ENCODE results near the gene HMGCR. TPM values are rescaled to one million over a fixed set of nuclear protein-coding genes. Genes with fewer than 3 reads are reported as not detected.
A peak's percentile ranks its signal among the peaks of the same experiment; 100 is the strongest.

The HMGCR gene
- total RNA-seq, 1 experiment from 2014 or later: 178 TPM

- DNase-seq: no peak
- Histone ChIP-seq H3K79me1 (ENCODE audit: insufficient read depth, low read depth, low read length, poor library complexity, severe bottlenecking) (no peaks in the 10 kb centered on the region), H2BK5ac (ENCODE audit: insufficient read length, low read length) (no peak overlapping the region), H3T11ph (ENCODE audit: low read length) (no peak overlapping the region), H2AK5ac (ENCODE audit: insufficient read length, low read length) (no peak overlapping the region), H3K27me3 (ENCODE audit: insufficient read depth, low read length) (no peaks in the 10 kb centered on the region), H3K18ac (ENCODE audit: insufficient read length, low read depth, low read length) (no peak overlapping the region), H2BK120ac (ENCODE audit: low read depth, low read length, poor library complexity, severe bottlenecking) (no peak overlapping the region), H4K5ac (ENCODE audit: insufficient read length, low read depth, low read length) (no peak overlapping the region), H3K56ac (ENCODE audit: insufficient read length, low read depth, low read length) (no peak overlapping the region), H3K9me3 (ENCODE audit: control insufficient read depth, low read depth, low read length) (no peaks in the 10 kb centered on the region), H3K79me2 (ENCODE audit: insufficient read depth, low read length) (peaks cover 58% of the 10 kb centered on the region), H3K14ac (ENCODE audit: insufficient read depth, low read length) (no peak overlapping the region), H3K9ac (ENCODE audit: extremely low read depth, insufficient read length, low read length) (no peak overlapping the region), H2BK20ac (ENCODE audit: low read depth, low read length, poor library complexity, severe bottlenecking) (no peak overlapping the region), H4K91ac (ENCODE audit: insufficient read length, low read depth, low read length) (no peak overlapping the region), H4K20me1 (ENCODE audit: control insufficient read depth, insufficient read depth, insufficient read length) (no peaks in the 10 kb centered on the region), H3K23me2 (ENCODE audit: insufficient read length, low read depth, low read length, poor library complexity, severe bottlenecking) (peaks cover 3% of the 10 kb centered on the region), H4K8ac (replicated peaks; ENCODE audit: insufficient read length, low read depth, low read length) (no peak overlapping the region), H2BK15ac (ENCODE audit: low read depth, low read length) (no peak overlapping the region), H3K4ac (ENCODE audit: low read depth, low read length) (no peak overlapping the region), H3K23ac (ENCODE audit: insufficient read length, low read depth, low read length) (no peak overlapping the region), H3K4me1 (ENCODE audit: insufficient read depth, low read length) (no peaks in the 10 kb centered on the region), H3K4me2 (ENCODE audit: insufficient read depth, insufficient read length, low read length) (peak overlapping the region; percentile 38), H3K27ac (ENCODE audit: insufficient read length, low read depth, low read length) (no peak overlapping the region), H2AFZ (ENCODE audit: low read length) (no peak overlapping the region), H2BK12ac (ENCODE audit: insufficient read length, low read depth, low read length) (no peak overlapping the region)
- WGBS (ENCODE audit: extremely low coverage, insufficient read length, low lambda C conversion rate): no CpG with 5 or more reads among the region's 3 CpGs
- Mint-ChIP-seq H3K27me3 (ENCODE audit: low read depth) (no peaks in the 10 kb centered on the region), H3K4me1 (peaks cover 31% of the 10 kb centered on the region in 2 experiments), H3K4me3 (peak overlapping the region; percentile 16 to 62; a peak in 4 of 5 replicates), H3K27ac (peak overlapping the region in 2 of 3 experiments; percentile 46 to 92; a peak in 3 of 7 replicates), H3K36me3 (ENCODE audit: insufficient read depth in 1 of 3, low read depth in 3 of 3) (peaks cover 34 to 47% (median 46%) of the 10 kb centered on the region in 3 experiments), H3K9me3 (no peaks in the 10 kb centered on the region)
- TF ChIP-seq, protein P1, sequence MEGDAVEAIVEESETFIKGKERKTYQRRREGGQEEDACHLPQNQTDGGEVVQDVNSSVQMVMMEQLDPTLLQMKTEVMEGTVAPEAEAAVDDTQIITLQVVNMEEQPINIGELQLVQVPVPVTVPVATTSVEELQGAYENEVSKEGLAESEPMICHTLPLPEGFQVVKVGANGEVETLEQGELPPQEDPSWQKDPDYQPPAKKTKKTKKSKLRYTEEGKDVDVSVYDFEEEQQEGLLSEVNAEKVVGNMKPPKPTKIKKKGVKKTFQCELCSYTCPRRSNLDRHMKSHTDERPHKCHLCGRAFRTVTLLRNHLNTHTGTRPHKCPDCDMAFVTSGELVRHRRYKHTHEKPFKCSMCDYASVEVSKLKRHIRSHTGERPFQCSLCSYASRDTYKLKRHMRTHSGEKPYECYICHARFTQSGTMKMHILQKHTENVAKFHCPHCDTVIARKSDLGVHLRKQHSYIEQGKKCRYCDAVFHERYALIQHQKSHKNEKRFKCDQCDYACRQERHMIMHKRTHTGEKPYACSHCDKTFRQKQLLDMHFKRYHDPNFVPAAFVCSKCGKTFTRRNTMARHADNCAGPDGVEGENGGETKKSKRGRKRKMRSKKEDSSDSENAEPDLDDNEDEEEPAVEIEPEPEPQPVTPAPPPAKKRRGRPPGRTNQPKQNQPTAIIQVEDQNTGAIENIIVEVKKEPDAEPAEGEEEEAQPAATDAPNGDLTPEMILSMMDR (conservative IDR thresholded peaks at IDR 0.05): no peak
Measured at GRCh38 chr5:75340714-75341478, 3.9 kb downstream of the HMGCR start.
